HL-60 (cell line): ENCODE results near the gene RUSC1.

Source experiments
- DNase-seq, 2 experiments: peaks; one replicate each; pipeline ENCODE4 v3.0.0-alpha.2; 2010 to 2020; ENCODE audit warnings: low read depth in 1 of 2, low spot score in 1 of 2
- H3K27ac ChIP-seq: fragments of 250-450 bp; sonication (Bioruptor Pico); replicated peaks from 2 replicates; pipeline ENCODE4 v1.5.1; 2020; ENCODE audit warnings: mild to moderate bottlenecking, moderate library complexity
- H3K27me3 ChIP-seq: fragments of 250-450 bp; sonication (Bioruptor Pico); 2 replicates; pipeline ENCODE4 v1.5.1; 2021; ENCODE audit warnings: mild to moderate bottlenecking, moderate library complexity; ENCODE audit not compliant: insufficient read depth, poor library complexity, severe bottlenecking
- H3K4me3 ChIP-seq: replicated peaks from 2 replicates; pipeline ENCODE4 v1.5.1; 2011; ENCODE audit warnings: mild to moderate bottlenecking, control low read depth, low read length; ENCODE audit not compliant: insufficient read depth
- CTCF ChIP-seq: IDR thresholded peaks from one replicate; pipeline ENCODE4 v1.5.1; 2011; ENCODE audit warnings: low read length, control low read depth, inconsistent platforms; ENCODE audit not compliant: insufficient read depth
- GABPA ChIP-seq: IDR thresholded peaks from 2 replicates; pipeline ENCODE4 v1.6.1; 2012; ENCODE audit warnings: low read depth
- POLR2AphosphoS5 ChIP-seq: IDR thresholded peaks from 2 replicates; pipeline ENCODE4 v1.6.1; 2012; ENCODE audit warnings: low read depth
- REST ChIP-seq: IDR thresholded peaks from 2 replicates; pipeline ENCODE4 v1.6.1; 2012; ENCODE audit warnings: low read depth; ENCODE audit not compliant: insufficient replicate concordance
- SPI1 ChIP-seq: IDR thresholded peaks from 2 replicates; pipeline ENCODE4 v1.6.1; 2012; ENCODE audit warnings: low read depth, mild to moderate bottlenecking, borderline replicate concordance

Gene RUSC1

GRCh38 chr1:155324717-155325602, 4.3 kb downstream of the RUSC1 start:
- no peaks in the 10 kb centered on the region for H3K27me3 ChIP-seq
- H3K4me3 ChIP-seq, result peak overlapping the region; percentile 94
- DNase-seq, result peak in 1 of 2 experiments; percentile 39
- peak overlapping the region; percentile 87 for H3K27ac ChIP-seq
- TF ChIP-seq SPI1 (no peak), CTCF (peak; percentile 22), REST (no peak), POLR2AphosphoS5 (no peak)

- Histone ChIP-seq H3K4me3 (peak overlapping the region; percentile 94), H3K27me3 (no peaks in the 10 kb centered on the region), H3K27ac (no peak overlapping the region)
- no peak for DNase-seq
- TF ChIP-seq POLR2AphosphoS5 (no peak), REST (no peak), SPI1 (no peak), GABPA (no peak), CTCF (no peak)
These were observed 4.9 kb downstream of the RUSC1 start for GRCh38 chr1:155325603-155325893.

- H3K27ac ChIP-seq, result no peak overlapping the region
- H3K4me3 ChIP-seq, result no peak overlapping the region
- TF ChIP-seq SPI1 (no peak), REST (no peak), GABPA (no peak), POLR2AphosphoS5 (no peak), CTCF (no peak)
- no peak for DNase-seq
- no peaks in the 10 kb centered on the region for H3K27me3 ChIP-seq
These were observed 5.4 kb downstream of the RUSC1 start for GRCh38 chr1:155326020-155326526.
